ENCODE results near the gene FMNL3. TPM values are rescaled to one million over a fixed set of nuclear protein-coding genes. Genes with fewer than 3 reads are reported as not detected.

The FMNL3 gene, protein sequence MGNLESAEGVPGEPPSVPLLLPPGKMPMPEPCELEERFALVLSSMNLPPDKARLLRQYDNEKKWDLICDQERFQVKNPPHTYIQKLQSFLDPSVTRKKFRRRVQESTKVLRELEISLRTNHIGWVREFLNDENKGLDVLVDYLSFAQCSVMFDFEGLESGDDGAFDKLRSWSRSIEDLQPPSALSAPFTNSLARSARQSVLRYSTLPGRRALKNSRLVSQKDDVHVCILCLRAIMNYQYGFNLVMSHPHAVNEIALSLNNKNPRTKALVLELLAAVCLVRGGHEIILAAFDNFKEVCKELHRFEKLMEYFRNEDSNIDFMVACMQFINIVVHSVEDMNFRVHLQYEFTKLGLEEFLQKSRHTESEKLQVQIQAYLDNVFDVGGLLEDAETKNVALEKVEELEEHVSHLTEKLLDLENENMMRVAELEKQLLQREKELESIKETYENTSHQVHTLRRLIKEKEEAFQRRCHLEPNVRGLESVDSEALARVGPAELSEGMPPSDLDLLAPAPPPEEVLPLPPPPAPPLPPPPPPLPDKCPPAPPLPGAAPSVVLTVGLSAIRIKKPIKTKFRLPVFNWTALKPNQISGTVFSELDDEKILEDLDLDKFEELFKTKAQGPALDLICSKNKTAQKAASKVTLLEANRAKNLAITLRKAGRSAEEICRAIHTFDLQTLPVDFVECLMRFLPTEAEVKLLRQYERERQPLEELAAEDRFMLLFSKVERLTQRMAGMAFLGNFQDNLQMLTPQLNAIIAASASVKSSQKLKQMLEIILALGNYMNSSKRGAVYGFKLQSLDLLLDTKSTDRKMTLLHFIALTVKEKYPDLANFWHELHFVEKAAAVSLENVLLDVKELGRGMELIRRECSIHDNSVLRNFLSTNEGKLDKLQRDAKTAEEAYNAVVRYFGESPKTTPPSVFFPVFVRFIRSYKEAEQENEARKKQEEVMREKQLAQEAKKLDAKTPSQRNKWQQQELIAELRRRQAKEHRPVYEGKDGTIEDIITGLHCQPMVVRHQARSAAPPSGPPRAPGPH
- 15.8 and 16.1 TPM in 2 replicates for polyA plus RNA-seq (2011; rRNA removed)
- polyA minus RNA-seq (2011; rRNA and poly(A)+ RNA removed) = 46.7 and 51.6 TPM in 2 replicates

DNA sequence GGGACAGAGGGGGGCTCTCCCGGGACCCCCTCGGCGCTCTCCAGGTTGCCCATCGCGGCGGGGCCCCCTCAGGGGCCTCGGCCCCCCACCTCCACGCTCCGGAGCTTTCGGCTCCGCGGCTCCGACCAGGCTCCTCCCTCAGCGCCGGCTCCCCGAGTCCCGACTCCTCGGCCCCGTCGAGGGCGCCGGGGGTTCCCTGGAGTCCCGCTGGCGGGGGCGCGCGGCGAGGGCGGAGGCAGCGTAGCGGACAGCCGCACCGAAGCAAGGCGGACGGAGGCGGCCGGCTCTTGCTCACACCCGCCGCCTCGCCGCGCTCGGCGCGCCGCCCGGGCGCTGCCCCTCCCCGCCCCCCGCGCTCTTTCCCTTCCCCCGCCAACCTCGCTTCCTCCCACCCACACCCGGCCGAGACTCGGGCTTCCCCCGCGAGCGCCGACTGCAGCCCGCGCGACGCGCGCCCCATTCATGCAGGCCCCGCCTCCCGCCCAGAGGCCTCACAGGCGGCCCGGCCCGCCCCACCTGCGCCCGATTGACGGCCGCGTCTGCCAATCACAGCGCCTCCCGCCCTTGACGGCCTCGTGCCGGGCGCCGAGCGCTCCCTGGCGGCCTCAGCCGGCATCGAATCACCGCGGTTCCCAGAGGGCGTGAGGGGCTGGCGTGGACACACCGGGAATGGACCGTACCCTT, at the start of gene FMNL3:
FMNL3 (minus strand) TSS at position 278 of the 684 bp plus-strand sequence; CDS start at position 53, 225 bp downstream.
- POLR2A ChIA-PET = interaction anchor here (1.6 to 3.1 kb wide), 4 partner anchors 34 to 60 kb away, joined by 4 to 22 read pairs (median 7); partner anchors contain the start of gene TMBIM6
- DNase-seq (ENCODE audit: low read depth, low spot score) = peak; percentile 87
- H3K9me3 ChIP-seq (ENCODE audit: control insufficient read depth, insufficient read depth, low read length) = no peaks in the 10 kb centered on the region; the same call in 1 of the 2 replicates

DNA sequence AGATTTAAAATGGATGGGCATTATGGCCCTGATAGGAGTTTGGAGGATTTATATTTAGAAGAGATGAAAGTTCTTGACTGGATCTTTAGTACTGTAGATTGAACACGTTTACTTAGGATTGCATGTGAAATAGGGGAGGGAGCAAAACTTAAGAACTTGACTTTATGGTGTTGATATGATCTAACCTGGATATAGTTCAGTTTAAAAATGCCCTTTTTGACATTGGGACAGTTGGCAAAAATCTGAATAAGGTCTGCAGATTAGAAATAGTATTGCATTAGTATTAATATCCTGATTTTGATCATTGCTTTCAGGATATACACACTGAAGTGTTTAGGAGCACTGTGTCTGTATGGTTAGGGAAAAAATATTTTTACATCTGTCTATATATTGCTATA, 43.8 kb upstream of the FMNL3 start:
- H3K9me3 ChIP-seq (ENCODE audit: control insufficient read depth, insufficient read depth, low read length) = no peaks in the 10 kb centered on the region
- H3K27me3 ChIP-seq (ENCODE audit: control insufficient read depth, insufficient read depth, low read length) = no peaks in the 10 kb centered on the region
- ChIA-PET POLR2A (interaction anchor here (1.8 kb wide), 1 partner anchor 10 kb away, joined by 4 read pairs; the partner anchor contains the start of gene TMBIM6), CTCF (interaction anchor here (0.6 to 0.9 kb wide), 3 partner anchors 10 to 525 kb away, joined by 3 to 10 read pairs (median 4); partner anchors contain the start of gene TMBIM6)
- H3K27ac ChIP-seq (ENCODE audit: low read depth, low read length) = no peak overlapping the region
- TF ChIP-seq, protein P1, sequence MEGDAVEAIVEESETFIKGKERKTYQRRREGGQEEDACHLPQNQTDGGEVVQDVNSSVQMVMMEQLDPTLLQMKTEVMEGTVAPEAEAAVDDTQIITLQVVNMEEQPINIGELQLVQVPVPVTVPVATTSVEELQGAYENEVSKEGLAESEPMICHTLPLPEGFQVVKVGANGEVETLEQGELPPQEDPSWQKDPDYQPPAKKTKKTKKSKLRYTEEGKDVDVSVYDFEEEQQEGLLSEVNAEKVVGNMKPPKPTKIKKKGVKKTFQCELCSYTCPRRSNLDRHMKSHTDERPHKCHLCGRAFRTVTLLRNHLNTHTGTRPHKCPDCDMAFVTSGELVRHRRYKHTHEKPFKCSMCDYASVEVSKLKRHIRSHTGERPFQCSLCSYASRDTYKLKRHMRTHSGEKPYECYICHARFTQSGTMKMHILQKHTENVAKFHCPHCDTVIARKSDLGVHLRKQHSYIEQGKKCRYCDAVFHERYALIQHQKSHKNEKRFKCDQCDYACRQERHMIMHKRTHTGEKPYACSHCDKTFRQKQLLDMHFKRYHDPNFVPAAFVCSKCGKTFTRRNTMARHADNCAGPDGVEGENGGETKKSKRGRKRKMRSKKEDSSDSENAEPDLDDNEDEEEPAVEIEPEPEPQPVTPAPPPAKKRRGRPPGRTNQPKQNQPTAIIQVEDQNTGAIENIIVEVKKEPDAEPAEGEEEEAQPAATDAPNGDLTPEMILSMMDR (IDR thresholded peaks at IDR 0.05; ENCODE audit: low read depth, low read length) = no peak
- no peak overlapping the region for H3K4me3 ChIP-seq (ENCODE audit: low read depth, low read length)
- no peak for DNase-seq (ENCODE audit: low read depth, low spot score)

More for the DNA sequence above, at the start of gene FMNL3:
- Histone ChIP-seq H3K27me3 (ENCODE audit: control insufficient read depth, insufficient read depth, low read length) (peaks cover 4% of the 10 kb centered on the region), H3K27ac (ENCODE audit: low read depth, low read length) (peak within 1 kb of the TSS; percentile 80), H3K4me3 (ENCODE audit: low read depth, low read length) (peak within 1 kb of the TSS; percentile 87)
- CTCF ChIA-PET = interaction anchor here (0.7 to 9.0 kb wide), 11 partner anchors 10 to 70 kb away, joined by 3 to 76 read pairs (median 7); no protein-coding TSS in a partner anchor
- TF ChIP-seq, protein P1 (IDR thresholded peaks at IDR 0.05; ENCODE audit: low read depth, low read length) = peak; percentile 89

DNA sequence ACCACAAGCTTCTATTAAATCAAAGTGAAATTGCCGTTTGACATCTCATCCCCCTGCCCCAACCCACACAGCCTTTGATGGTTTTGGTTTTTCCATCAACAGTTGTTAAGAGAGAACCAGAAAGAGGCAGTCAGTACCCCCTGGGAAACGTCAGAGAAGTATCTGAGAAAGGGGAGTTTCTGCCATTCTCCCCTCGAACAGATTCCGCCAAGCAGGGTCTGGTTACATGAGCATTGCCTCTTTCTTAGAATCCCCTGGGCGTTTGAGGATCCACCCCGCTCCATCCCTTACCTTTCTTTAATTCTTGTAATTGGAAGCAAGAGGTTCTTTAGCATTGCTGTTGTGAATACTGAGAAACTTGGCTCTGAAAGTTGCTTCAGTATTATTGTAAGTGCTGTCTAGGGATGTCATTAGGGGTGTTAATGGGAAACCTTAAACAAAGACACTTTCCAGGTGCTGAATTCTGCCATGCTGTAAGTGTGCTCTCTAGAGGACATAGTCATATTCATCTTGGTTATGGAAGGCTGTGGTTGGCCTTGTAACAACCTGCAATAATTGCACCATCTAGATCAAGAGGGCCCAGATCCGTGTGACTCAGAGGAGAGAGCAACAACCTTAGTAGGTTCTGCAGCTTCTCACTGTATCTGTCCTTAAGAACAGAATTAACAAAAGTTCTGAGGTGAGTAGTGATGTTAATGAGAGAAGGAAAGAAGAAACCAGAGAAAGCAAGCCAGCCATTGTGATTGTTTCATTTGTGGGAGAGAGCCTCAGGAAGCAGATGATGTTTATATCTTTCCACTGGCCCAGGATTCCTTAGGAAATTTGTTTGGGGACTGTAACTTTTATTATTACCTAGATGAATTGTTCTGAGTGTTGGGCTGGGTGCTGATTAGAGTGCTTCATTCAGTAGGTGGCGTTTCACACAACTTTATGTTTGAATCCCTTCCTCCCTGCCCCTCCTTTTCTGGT, 43.1 kb upstream of the FMNL3 start:
- no peak overlapping the region for H3K4me3 ChIP-seq (ENCODE audit: low read depth, low read length)
- H3K27ac ChIP-seq (ENCODE audit: low read depth, low read length) = peak overlapping the region; percentile 63
- H3K9me3 ChIP-seq (ENCODE audit: control insufficient read depth, insufficient read depth, low read length) = no peaks in the 10 kb centered on the region
- TF ChIP-seq, protein P1 (IDR thresholded peaks at IDR 0.05; ENCODE audit: low read depth, low read length) = no peak
- H3K27me3 ChIP-seq (ENCODE audit: control insufficient read depth, insufficient read depth, low read length) = no peaks in the 10 kb centered on the region
- ChIA-PET POLR2A (no interaction called here), CTCF (interaction anchor here (0.8 to 2.8 kb wide), 2 partner anchors 9 to 12 kb away, joined by 3 to 13 read pairs; partner anchors contain the start of gene TMBIM6)
- DNase-seq (ENCODE audit: low read depth, low spot score) = no peak

DNA sequence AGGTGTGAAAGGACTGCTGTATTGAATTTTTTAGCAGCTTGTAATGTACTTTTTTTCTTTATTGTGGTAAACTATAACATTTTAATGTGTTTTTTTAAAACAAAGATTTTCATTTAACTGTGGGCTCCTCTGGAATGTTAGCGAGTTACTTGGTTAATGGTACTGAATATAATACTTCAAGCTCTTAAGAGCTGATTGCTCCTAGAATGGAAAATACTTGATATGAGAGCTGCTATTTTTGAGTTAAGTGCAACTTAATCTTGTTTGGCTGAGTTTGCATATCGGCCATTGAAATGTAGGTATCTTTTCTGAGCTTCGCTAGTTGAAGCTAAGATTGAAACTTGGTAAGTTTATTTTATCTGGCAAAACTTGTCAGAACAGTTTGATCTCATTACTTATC, 41.6 kb upstream of the FMNL3 start:
- DNase-seq (ENCODE audit: low read depth, low spot score) = no peak
- no peaks in the 10 kb centered on the region for H3K27me3 ChIP-seq (ENCODE audit: control insufficient read depth, insufficient read depth, low read length)
- H3K9me3 ChIP-seq (ENCODE audit: control insufficient read depth, insufficient read depth, low read length) = no peaks in the 10 kb centered on the region
- CTCF ChIA-PET = interaction anchor here (0.6 to 2.8 kb wide), 4 partner anchors 8 to 389 kb away, joined by 3 to 13 read pairs (median 4); no protein-coding TSS in a partner anchor
- H3K4me3 ChIP-seq (ENCODE audit: low read depth, low read length) = no peak overlapping the region
- TF ChIP-seq, protein P1 (IDR thresholded peaks at IDR 0.05; ENCODE audit: low read depth, low read length) = no peak
- no peak overlapping the region for H3K27ac ChIP-seq (ENCODE audit: low read depth, low read length)
- POLR2A ChIA-PET = interaction anchor here (0.6 kb wide), 1 partner anchor 12 kb away, joined by 7 read pairs; no protein-coding TSS in a partner anchor

Measured in AG04450 (cell line).